ENCODE measurements around the gene SLC17A2. TPM values are rescaled to one million over a fixed set of nuclear protein-coding genes. Genes with fewer than 3 reads are reported as not detected.
A peak's percentile ranks its signal among the peaks of the same experiment; 100 is the strongest.

Gene SLC17A2
- total and polyA plus RNA-seq, 2 of the 13 experiments (the other 11 are each of a cell fraction or from before 2014, with no cell fraction given), result 11.2 to 32.4 TPM

DNA sequence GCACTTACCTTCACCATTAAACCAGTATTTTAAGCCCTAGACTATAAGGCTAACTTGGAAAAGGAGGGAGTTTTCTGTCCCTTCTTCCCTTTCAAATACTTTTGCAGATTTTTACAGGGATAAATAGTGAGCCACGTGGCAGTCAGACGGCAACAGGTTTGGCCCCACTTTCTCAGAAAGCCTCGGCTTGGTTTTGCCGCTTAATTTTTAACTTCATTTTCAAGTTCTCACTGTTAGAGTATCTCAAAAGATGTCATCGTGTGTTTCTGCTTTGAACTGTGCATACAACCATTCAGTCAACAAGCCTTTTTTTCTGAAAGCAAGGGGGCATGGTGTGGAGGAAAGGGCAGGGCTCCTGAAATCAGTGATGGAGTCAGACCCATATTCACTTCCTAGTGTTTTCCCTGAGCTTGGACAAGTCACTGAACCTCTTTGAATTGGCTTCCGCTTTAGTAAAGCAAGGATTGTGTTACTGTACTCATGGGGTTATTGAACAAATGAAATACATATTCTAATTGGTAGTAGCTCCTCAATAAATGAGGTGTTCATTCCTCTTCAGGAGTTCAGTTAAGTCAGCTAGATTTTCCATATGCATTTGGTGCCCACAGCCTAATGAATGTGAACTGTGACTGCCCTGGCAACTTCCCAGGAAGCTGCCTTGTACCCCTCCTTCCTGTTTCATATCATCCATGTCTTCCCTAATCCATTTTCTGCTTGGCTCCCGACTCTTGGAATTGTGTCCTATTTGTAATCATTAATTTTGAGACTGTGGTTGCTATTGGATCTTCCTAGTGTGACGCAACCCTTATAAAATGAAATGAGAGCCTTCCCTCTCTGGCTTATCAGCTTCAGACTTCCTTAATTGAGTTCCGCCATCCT is at the start of gene SLC17A2 (continued):
- TF ChIP-seq, protein P1, sequence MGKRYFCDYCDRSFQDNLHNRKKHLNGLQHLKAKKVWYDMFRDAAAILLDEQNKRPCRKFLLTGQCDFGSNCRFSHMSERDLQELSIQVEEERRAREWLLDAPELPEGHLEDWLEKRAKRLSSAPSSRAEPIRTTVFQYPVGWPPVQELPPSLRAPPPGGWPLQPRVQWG (CRISPR knock-in tag; IDR thresholded peaks at IDR 0.05; ENCODE audit: borderline replicate concordance, low read depth), result no peak
- TF ChIP-seq CBX5 (CRISPR knock-in tag; IDR thresholded peaks at IDR 0.05; ENCODE audit: borderline replicate concordance) (no peak), ZNF33B (CRISPR knock-in tag; IDR thresholded peaks at IDR 0.05) (peak; percentile 77), CBFB (CRISPR knock-in tag; IDR thresholded peaks at IDR 0.05) (no peak), NFIC (IDR thresholded peaks at IDR 0.05; ENCODE audit: low read length) (peak; percentile 60), NFYB (CRISPR knock-in tag; IDR thresholded peaks at IDR 0.05) (no peak), ZFP90 (CRISPR knock-in tag; IDR thresholded peaks at IDR 0.05; ENCODE audit: borderline replicate concordance) (no peak), ZNF713 (CRISPR knock-in tag; IDR thresholded peaks at IDR 0.05) (0 out of 2 replicates have a peak, but pooled peaks have one; percentile 29), THYN1 (CRISPR knock-in tag; IDR thresholded peaks at IDR 0.05; ENCODE audit: borderline replicate concordance, low read depth) (0 out of 2 replicates have a peak, but pooled peaks have one; percentile 93), ZNF496 (CRISPR knock-in tag; IDR thresholded peaks at IDR 0.05; ENCODE audit: insufficient replicate concordance) (no peak), MTA3 (CRISPR knock-in tag; IDR thresholded peaks at IDR 0.05) (no peak), ADNP (CRISPR knock-in tag; IDR thresholded peaks at IDR 0.05) (no peak), XBP1 (CRISPR knock-in tag; IDR thresholded peaks at IDR 0.05) (no peak), DR1 (CRISPR knock-in tag; IDR thresholded peaks at IDR 0.05) (no peak), ZNF34 (CRISPR knock-in tag; IDR thresholded peaks at IDR 0.05; ENCODE audit: borderline replicate concordance) (no peak), NPAS2 (CRISPR knock-in tag; IDR thresholded peaks at IDR 0.05; ENCODE audit: borderline replicate concordance) (no peak), SMARCC2 (IDR thresholded peaks at IDR 0.05) (no peak)
- TF ChIP-seq, protein P2, sequence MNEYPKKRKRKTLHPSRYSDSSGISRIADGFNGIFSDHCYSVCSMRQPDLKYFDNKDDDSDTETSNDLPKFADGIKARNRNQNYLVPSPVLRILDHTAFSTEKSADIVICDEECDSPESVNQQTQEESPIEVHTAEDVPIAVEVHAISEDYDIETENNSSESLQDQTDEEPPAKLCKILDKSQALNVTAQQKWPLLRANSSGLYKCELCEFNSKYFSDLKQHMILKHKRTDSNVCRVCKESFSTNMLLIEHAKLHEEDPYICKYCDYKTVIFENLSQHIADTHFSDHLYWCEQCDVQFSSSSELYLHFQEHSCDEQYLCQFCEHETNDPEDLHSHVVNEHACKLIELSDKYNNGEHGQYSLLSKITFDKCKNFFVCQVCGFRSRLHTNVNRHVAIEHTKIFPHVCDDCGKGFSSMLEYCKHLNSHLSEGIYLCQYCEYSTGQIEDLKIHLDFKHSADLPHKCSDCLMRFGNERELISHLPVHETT (CRISPR knock-in tag; conservative IDR thresholded peaks at IDR 0.05), result no peak
- TF ChIP-seq, protein P3, sequence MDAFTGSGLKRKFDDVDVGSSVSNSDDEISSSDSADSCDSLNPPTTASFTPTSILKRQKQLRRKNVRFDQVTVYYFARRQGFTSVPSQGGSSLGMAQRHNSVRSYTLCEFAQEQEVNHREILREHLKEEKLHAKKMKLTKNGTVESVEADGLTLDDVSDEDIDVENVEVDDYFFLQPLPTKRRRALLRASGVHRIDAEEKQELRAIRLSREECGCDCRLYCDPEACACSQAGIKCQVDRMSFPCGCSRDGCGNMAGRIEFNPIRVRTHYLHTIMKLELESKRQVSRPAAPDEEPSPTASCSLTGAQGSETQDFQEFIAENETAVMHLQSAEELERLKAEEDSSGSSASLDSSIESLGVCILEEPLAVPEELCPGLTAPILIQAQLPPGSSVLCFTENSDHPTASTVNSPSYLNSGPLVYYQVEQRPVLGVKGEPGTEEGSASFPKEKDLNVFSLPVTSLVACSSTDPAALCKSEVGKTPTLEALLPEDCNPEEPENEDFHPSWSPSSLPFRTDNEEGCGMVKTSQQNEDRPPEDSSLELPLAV (CRISPR knock-in tag; conservative IDR thresholded peaks at IDR 0.05; ENCODE audit: low read depth), result no peak
- TF ChIP-seq, protein P4, sequence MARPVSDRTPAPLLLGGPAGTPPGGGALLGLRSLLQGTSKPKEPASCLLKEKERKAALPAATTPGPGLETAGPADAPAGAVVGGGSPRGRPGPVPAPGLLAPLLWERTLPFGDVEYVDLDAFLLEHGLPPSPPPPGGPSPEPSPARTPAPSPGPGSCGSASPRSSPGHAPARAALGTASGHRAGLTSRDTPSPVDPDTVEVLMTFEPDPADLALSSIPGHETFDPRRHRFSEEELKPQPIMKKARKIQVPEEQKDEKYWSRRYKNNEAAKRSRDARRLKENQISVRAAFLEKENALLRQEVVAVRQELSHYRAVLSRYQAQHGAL (CRISPR knock-in tag; IDR thresholded peaks at IDR 0.05; ENCODE audit: not compliant biosample characterization), result no peak
- TF ChIP-seq, protein P5, sequence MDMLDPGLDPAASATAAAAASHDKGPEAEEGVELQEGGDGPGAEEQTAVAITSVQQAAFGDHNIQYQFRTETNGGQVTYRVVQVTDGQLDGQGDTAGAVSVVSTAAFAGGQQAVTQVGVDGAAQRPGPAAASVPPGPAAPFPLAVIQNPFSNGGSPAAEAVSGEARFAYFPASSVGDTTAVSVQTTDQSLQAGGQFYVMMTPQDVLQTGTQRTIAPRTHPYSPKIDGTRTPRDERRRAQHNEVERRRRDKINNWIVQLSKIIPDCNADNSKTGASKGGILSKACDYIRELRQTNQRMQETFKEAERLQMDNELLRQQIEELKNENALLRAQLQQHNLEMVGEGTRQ (IDR thresholded peaks at IDR 0.05; ENCODE audit: low read depth, low read length), result no peak
- TF ChIP-seq, protein P5 (CRISPR knock-in tag; IDR thresholded peaks at IDR 0.05; ENCODE audit: borderline replicate concordance), result peak; percentile 62; the same call in 1 of the 2 replicates
- TF ChIP-seq, protein P6, sequence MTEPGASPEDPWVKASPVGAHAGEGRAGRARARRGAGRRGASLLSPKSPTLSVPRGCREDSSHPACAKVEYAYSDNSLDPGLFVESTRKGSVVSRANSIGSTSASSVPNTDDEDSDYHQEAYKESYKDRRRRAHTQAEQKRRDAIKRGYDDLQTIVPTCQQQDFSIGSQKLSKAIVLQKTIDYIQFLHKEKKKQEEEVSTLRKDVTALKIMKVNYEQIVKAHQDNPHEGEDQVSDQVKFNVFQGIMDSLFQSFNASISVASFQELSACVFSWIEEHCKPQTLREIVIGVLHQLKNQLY (CRISPR knock-in tag; IDR thresholded peaks at IDR 0.05), result 0 out of 2 replicates have a peak, but pooled peaks have one; percentile 16
